ENCODE measurements around the gene COL18A1. TPM values are rescaled to one million over a fixed set of nuclear protein-coding genes. Genes with fewer than 3 reads are reported as not detected.

Gene COL18A1
- total and polyA plus RNA-seq, 2 of the 8 experiments (the other 6 are each of a cell fraction or from before 2014, with no cell fraction given), result 145 to 201 TPM

DNA sequence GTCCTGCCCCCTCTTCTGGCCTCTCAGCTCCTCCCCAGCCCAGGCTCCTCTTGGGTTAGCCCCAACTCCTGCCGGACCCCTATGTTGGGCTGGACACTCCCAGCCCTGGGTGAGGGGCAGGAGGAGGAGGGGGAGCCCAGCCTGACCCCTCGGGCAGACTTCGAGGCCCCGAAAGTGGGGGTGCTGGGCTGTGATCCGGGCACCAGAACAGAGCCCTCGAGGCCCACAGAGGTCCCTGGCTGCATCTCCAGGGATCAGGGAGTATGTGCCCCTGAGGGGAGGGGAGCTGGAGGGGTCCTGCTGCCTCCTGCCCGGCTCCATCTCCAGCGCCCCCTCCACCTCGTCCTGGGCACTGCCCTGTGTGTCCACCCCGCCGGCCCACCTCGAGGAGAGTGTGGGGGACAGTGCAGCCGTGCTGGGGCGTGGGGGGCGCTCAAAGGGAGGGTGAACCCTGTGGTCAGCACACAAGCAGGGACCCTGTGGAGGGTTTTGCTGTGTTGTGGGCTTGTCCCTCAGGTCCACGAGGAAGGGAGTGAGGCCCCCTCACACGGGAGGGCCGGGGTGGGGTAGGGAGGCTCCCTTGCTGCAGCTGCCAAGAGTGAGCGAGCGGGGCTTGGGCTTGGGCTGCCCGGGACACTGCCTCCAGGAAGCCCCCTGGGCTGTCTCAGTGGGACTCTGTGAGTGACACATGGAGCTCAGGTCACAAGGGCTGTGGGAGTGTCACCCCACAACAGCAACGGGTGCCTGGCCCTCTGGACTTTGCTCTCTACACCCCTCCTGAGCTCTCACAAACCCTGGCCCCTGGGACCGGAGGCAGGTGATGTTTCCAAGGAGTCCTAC, 54.4 kb downstream of the COL18A1 start (continued):
- no peak for TF ChIP-seq POU5F1 (IDR thresholded peaks at IDR 0.05; ENCODE audit: low read depth, low read length)
- no peak for TF ChIP-seq KDM1A (IDR thresholded peaks at IDR 0.05; ENCODE audit: borderline replicate concordance, low read length)
- no peak for TF ChIP-seq TCF12 (IDR thresholded peaks at IDR 0.05; ENCODE audit: low read depth, low read length)
- TF ChIP-seq JUN (IDR thresholded peaks at IDR 0.05; ENCODE audit: low read depth, low read length), result no peak
- TF ChIP-seq PHF8 (conservative IDR thresholded peaks at IDR 0.05; ENCODE audit: low read depth, low read length), result no peak
- TF ChIP-seq MAX (IDR thresholded peaks at IDR 0.05), result no peak

Data from H1 (cell line).